H1 (cell line): Measurements from ENCODE around the gene KDR. TPM values are rescaled to one million over a fixed set of nuclear protein-coding genes. Genes with fewer than 3 reads are reported as not detected.

ENCODE experiments used
- BRCA1 ChIP-seq: IDR thresholded peaks from 2 replicates; pipeline ENCODE4 v1.6.1; 2012; ENCODE audit warnings: low read depth, low read length, improper control_type of control experiment
- CBX5 ChIP-seq: fragments of 300-800, 300-1000 bp; sonication (generic); IDR thresholded peaks from 2 replicates; pipeline ENCODE4 v1.7.1; 2016; ENCODE audit warnings: antibody characterized with exemption, low read length, low read depth
- CREB1 ChIP-seq: IDR thresholded peaks from 2 replicates; pipeline ENCODE4 v1.6.1; 2012; ENCODE audit warnings: inconsistent platforms
- GTF2F1 ChIP-seq: IDR thresholded peaks from 2 replicates; pipeline ENCODE4 v1.6.1; 2012; ENCODE audit warnings: low read depth, low read length, improper control_type of control experiment, borderline replicate concordance
- JUND ChIP-seq: IDR thresholded peaks from 2 replicates; pipeline ENCODE4 v1.6.1; 2011; ENCODE audit warnings: mild to moderate bottlenecking, improper control_type of control experiment, low read length
- NANOG ChIP-seq: IDR thresholded peaks from 2 replicates; pipeline ENCODE4 v1.6.1; 2011; ENCODE audit warnings: low read length, low read depth, mild to moderate bottlenecking, inconsistent platforms; ENCODE audit not compliant: insufficient read depth, poor library complexity, severe bottlenecking
- NRF1 ChIP-seq: IDR thresholded peaks from 2 replicates; pipeline ENCODE4 v1.6.1; 2011; ENCODE audit warnings: mild to moderate bottlenecking, low read depth, low read length, improper control_type of control experiment
- SP1 ChIP-seq: IDR thresholded peaks from 2 replicates; pipeline ENCODE4 v1.6.1; 2011; ENCODE audit warnings: low read depth, low read length
- TBP ChIP-seq: IDR thresholded peaks from 2 replicates; pipeline ENCODE4 v1.6.1; 2011; ENCODE audit warnings: low read depth, low read length, improper control_type of control experiment
- polyA plus RNA-seq, 7 experiments: library from polyadenylated mRNA; depleted of rRNA in 3 of 7; stranded (reverse) in 5 of 7; unstranded in 2 of 7; fragments of >200 nt in 5 of 7; fragments of 200-250 nt in 2 of 7; gene quantifications; 1 replicate in 5 of 7; 2 replicates in 1 of 7; 4 replicates in 1 of 7; pipeline versions ENCODE4 v1.2.1 to v1.2.3, GENCODE V29; 2011 to 2013; ENCODE audit warnings: missing spikeins in 2 of 7, mixed read lengths in 2 of 7
- total RNA-seq: library from RNA; stranded (reverse); fragmentation: NEBNext Ultra II Directional; extraction: Animal tissue kit (Norgen Biotek cat#: 25700); gene quantifications from 2 replicates; pipeline ENCODE4 v1.2.1, GENCODE V29; 2021

The KDR gene
- total and polyA plus RNA-seq, 2 of the 8 experiments (the other 6 are each of a cell fraction or from before 2014, with no cell fraction given) = 69.3 to 106 TPM

DNA sequence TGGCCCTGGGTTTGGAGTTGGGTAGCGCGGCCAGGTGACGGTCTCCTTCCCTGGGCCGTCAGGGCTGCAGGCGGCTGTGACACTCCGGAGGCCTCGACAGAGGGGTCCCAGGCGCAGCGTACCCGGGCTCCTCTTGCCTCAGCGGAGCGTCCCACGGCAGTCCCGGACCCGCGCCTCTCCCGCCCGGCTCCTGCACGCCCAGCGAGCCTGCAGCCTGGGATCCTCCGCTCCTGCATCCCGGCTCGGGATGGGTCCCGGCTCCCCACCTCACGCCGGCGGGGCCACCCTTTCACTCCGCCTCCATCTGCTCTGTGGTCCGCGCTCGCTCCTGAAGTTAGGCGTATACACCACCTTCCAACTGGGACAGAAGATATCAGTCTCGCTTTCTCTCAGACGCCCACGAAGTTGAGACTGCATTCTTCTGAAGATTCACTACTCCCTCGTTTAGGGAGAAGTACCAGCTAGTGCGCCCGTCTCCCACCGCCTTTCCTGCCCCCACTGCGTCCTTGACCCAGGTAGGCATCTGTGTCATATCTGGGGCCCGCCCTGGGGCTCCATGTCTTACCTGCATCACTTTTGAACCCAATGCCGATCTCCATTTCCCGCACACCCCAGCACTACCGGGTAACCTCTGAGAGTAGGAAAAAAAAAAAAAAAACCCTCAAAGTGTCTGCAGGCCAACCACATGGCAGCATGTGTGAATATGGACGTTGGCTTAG, 32.3 kb upstream of the KDR start (continued):
- TF ChIP-seq NANOG (no peak), NRF1 (no peak), GTF2F1 (no peak), CREB1 (no peak), SP1 (no peak), TBP (no peak), JUND (no peak), BRCA1 (no peak), CBX5 (no peak)
